Measurements from ENCODE around the gene TST.

GRCh38 chr22:36990457-36990856, 28.8 kb downstream of the TST start:
- TF ChIP-seq POLR2A (IDR thresholded peaks at IDR 0.05) (no peak), CTCF (IDR thresholded peaks at IDR 0.05) (no peak), EP300 (IDR thresholded peaks at IDR 0.05) (no peak), POLR2AphosphoS5 (IDR thresholded peaks at IDR 0.05) (no peak)
